Spleen (tissue), 11 donors: ENCODE results near the gene PPP4R3A. TPM values are rescaled to one million over a fixed set of nuclear protein-coding genes. Genes with fewer than 3 reads are reported as not detected.
"Not testable (repeated sequence)": the region's sequence is repeated elsewhere in the genome, so short reads cannot be mapped to it uniquely, and the experiment has no call there.

Source experiments
- DNase-seq: peaks from one replicate; pipeline ENCODE4 v3.0.0-alpha.2; 2020
- H3K27ac ChIP-seq, 8 donors: fragments of 200-600 bp; sonication (generic) in 7 of 8; 1 replicate in 4 of 8; 2 replicates in 4 of 8; pipeline versions ENCODE4 v1.5.0 to v1.8.0; 2016 to 2021; ENCODE audit warnings: inconsistent platforms in 4 of 8, mild to moderate bottlenecking in 4 of 8, moderate library complexity in 1 of 8
- H3K27me3 ChIP-seq, 7 donors: fragments of 200-600 bp; sonication (generic) in 6 of 7; replicated peaks in 1 of 7; 1 replicate in 4 of 7; 2 replicates in 3 of 7; pipeline versions ENCODE4 v1.5.0 to v1.8.0; 2016 to 2021; ENCODE audit warnings: inconsistent platforms in 3 of 7, mild to moderate bottlenecking in 1 of 7
- H3K36me3 ChIP-seq, 6 donors: fragments of 200-600 bp; sonication (generic) in 5 of 6; 1 replicate in 4 of 6; 2 replicates in 2 of 6; pipeline versions ENCODE4 v1.5.0 to v1.8.0; 2016 to 2021; ENCODE audit warnings: inconsistent platforms in 2 of 6
- H3K4me1 ChIP-seq, 6 donors: fragments of 200-600 bp; sonication (generic) in 5 of 6; 1 replicate in 3 of 6; 2 replicates in 3 of 6; pipeline versions ENCODE4 v1.5.0 to v1.8.0; 2016 to 2021; ENCODE audit warnings: inconsistent platforms in 3 of 6
- H3K4me3 ChIP-seq, 8 donors: fragments of 200-600 bp; sonication (generic) in 7 of 8; 1 replicate in 4 of 8; 2 replicates in 4 of 8; pipeline versions ENCODE4 v1.5.0 to v1.8.0; 2016 to 2021; ENCODE audit warnings: inconsistent platforms in 4 of 8, mild to moderate bottlenecking in 4 of 8, moderate library complexity in 2 of 8
- H3K9me3 ChIP-seq, 8 donors: fragments of 200-600 bp; sonication (generic) in 7 of 8; 1 replicate in 4 of 8; 2 replicates in 4 of 8; pipeline versions ENCODE4 v1.5.0 to v1.8.0; 2016 to 2021; ENCODE audit warnings: inconsistent platforms in 4 of 8
- CTCF ChIP-seq, 11 experiments: fragments of 200-600 bp in 7 of 11; fragments of 450-650 bp in 4 of 11; sonication (generic) in 4 of 11; IDR thresholded peaks in 8 of 11; conservative IDR thresholded peaks in 3 of 11; 1 replicate in 7 of 11; 2 replicates in 4 of 11; pipeline versions ENCODE4 v1.4.0 to v1.8.0; 2016 to 2021; ENCODE audit warnings: antibody characterized with exemption in 11 of 11, inconsistent platforms in 4 of 11, mild to moderate bottlenecking in 1 of 11
- POLR2A ChIP-seq, 3 donors: fragments of 450-650 bp; IDR thresholded peaks; one replicate each; pipeline ENCODE4 v1.5.1; 2017; ENCODE audit warnings: antibody characterized with exemption in 3 of 3, mild to moderate bottlenecking in 1 of 3
- POLR2AphosphoS5 ChIP-seq, 3 donors: sonication (generic); formaldehyde crosslinking; IDR thresholded peaks; one replicate each; pipeline ENCODE4 v1.5.1; 2017; ENCODE audit warnings: antibody characterized with exemption in 3 of 3
- WGBS, 5 donors: extraction: QIAGEN DNeasy Blood & Tissue Kit in 3 of 5; methylation state at CpG; one replicate each; pipeline versions ENCODE4 v1.1.5 to v1.1.7; 2013 to 2018; 5-methylcytosine and 5-hydroxymethylcytosine counted together
- intact Hi-C: fragments of 100-400 bp; cut with DNase I; formaldehyde crosslinking; loops from one replicate; pipeline ENCODE4 v1.15.0; 2023; ENCODE audit warnings: low total_unique reads
- polyA plus RNA-seq, 3 donors: library from polyadenylated mRNA; stranded (reverse); fragments of 200-250 nt; gene quantifications; one replicate each; pipeline ENCODE4 v1.2.1, GENCODE V29; 2013
- total RNA-seq, 7 donors: library from RNA; depleted of rRNA in 3 of 7; stranded (reverse); fragments of >200 nt in 3 of 7; fragmentation: NEBNext Ultra II Directional in 4 of 7; extraction: Animal tissue kit (Norgen Biotek cat#: 25700) in 4 of 7; gene quantifications; one replicate each; pipeline versions ENCODE4 v1.1.0 to v1.2.1, GENCODE V29; 2016 to 2021
- donor health status: healthy with polysubstance abuse.
- donor health status: DM: no; HTN: no; CAD: no; lungs with moderate emphysema.
- donor health status: DM: no; HTN: no; CAD: no.
- donor health status: Bipolar disorder and iron deficiency.
- donor health status: healthy.
- donor health status: DM: no; HTN: no; CAD: no.
- donor health status: DM: yes; HTN: yes; CAD: no.

PPP4R3A gene
- total and polyA plus RNA-seq, 10 donors, result 53.9 to 119 (median 105) TPM

- no peak for DNase-seq
- TF ChIP-seq CTCF (IDR thresholded peaks at IDR 0.05 in 8 of 11, conservative IDR thresholded peaks at IDR 0.05 in 3 of 11) (no peak), POLR2A (IDR thresholded peaks at IDR 0.05) (no peak), POLR2AphosphoS5 (IDR thresholded peaks at IDR 0.05) (no peak)
- Histone ChIP-seq H3K27me3 (peaks cover 0 to 4% (median 0%) of the 10 kb centered on the region in 7 donors), H3K4me3 (no peak overlapping the region), H3K4me1 (no peaks in the 10 kb centered on the region), H3K36me3 (peaks cover 0 to 7% (median 0%) of the 10 kb centered on the region in 6 donors), H3K9me3 (peaks cover 0 to 14% (median 7%) of the 10 kb centered on the region in 8 donors), H3K27ac (no peak overlapping the region)
- intact Hi-C loops, result no loop called here
These were observed 71.3 kb downstream of the PPP4R3A start for GRCh38 chr14:91438845-91439244.

GRCh38 chr14:91436266-91436665 is 73.8 kb downstream of the PPP4R3A start:
- DNase-seq, result not testable (repeated sequence)

GRCh38 chr14:91429385-91429784 is 80.7 kb downstream of the PPP4R3A start:
- Histone ChIP-seq H3K4me3 (no peak overlapping the region), H3K36me3 (no peaks in the 10 kb centered on the region), H3K4me1 (peaks cover 0 to 8% (median 0%) of the 10 kb centered on the region in 6 donors), H3K27me3 (no peaks in the 10 kb centered on the region), H3K27ac (no peak overlapping the region), H3K9me3 (no peaks in the 10 kb centered on the region)
- WGBS, 5 donors, result 78 to 96% (median 91%) methylated on average over 3 of the region's 3 CpGs
- DNase-seq, result no peak
- intact Hi-C loops, result no loop called here
- no peak for TF ChIP-seq POLR2A (IDR thresholded peaks at IDR 0.05)
- no peak for TF ChIP-seq CTCF (IDR thresholded peaks at IDR 0.05 in 8 of 11, conservative IDR thresholded peaks at IDR 0.05 in 3 of 11)
- TF ChIP-seq POLR2AphosphoS5 (IDR thresholded peaks at IDR 0.05), result no peak

More at GRCh38 chr14:91436266-91436665, 73.8 kb downstream of the PPP4R3A start:
- H3K4me3 ChIP-seq, intact Hi-C loops, H3K4me1 ChIP-seq, H3K27ac ChIP-seq, H3K36me3 ChIP-seq, H3K27me3 ChIP-seq: not testable (repeated sequence)
- H3K9me3 ChIP-seq, result peaks cover 0 to 14% (median 7%) of the 10 kb centered on the region in 8 donors
- 80 to 93% (median 88%) methylated on average over 13 to 16 of the region's 16 CpGs for WGBS, 5 donors

- intact Hi-C loops, H3K4me1 ChIP-seq, H3K27ac ChIP-seq, DNase-seq, H3K36me3 ChIP-seq, H3K27me3 ChIP-seq, H3K4me3 ChIP-seq, H3K9me3 ChIP-seq: not testable (repeated sequence)
- WGBS, 5 donors, result 83 to 89% (median 87%) methylated on average over 1 of the region's 1 CpG
These were observed 81.2 kb downstream of the PPP4R3A start for GRCh38 chr14:91428931-91429330.

GRCh38 chr14:91425531-91425944 is 84.6 kb downstream of the PPP4R3A start:
- intact Hi-C loops, H3K27ac ChIP-seq, H3K36me3 ChIP-seq, DNase-seq, H3K9me3 ChIP-seq, H3K27me3 ChIP-seq, H3K4me3 ChIP-seq: not testable (repeated sequence)
- 59 to 80% (median 75%) methylated on average over 9 of the region's 9 CpGs for WGBS, 5 donors
- H3K4me1 ChIP-seq, result peaks cover 0 to 16% (median 0%) of the 10 kb centered on the region in 6 donors
